NB4 (cell line): ENCODE measurements around the gene PPY.

ENCODE experiments used
- CTCF ChIP-seq: IDR thresholded peaks from one replicate; pipeline ENCODE4 v1.5.1; 2012; ENCODE audit warnings: low read depth, low read length
- MYC ChIP-seq: IDR thresholded peaks from 2 replicates; pipeline ENCODE4 v1.6.1; 2011; ENCODE audit warnings: low read depth, low read length
- POLR2A ChIP-seq: IDR thresholded peaks from 2 replicates; pipeline ENCODE4 v1.6.1; 2011; ENCODE audit warnings: mild to moderate bottlenecking; ENCODE audit not compliant: insufficient read length; ENCODE audit errors: extremely low read depth

GRCh38 chr17:43936434-43936833 is 5.8 kb downstream of the PPY start:
- no peak for TF ChIP-seq CTCF
- no peak for TF ChIP-seq POLR2A
- TF ChIP-seq MYC = no peak
